GM18870 (cell line): ENCODE results near the gene KIF26B.

Experiments
- ATAC-seq: cut with Tn5 transposase; IDR thresholded peaks from one replicate; pipeline ENCODE4 v1.9.1; 2021; ENCODE audit warnings: moderate library complexity; ENCODE audit not compliant: unreplicated experiment

The KIF26B gene

GRCh38 chr1:245582026-245582425, 427.2 kb downstream of the KIF26B start:
- ATAC-seq: no peak

- no peak for ATAC-seq
Measured at GRCh38 chr1:245583081-245583480, 428.3 kb downstream of the KIF26B start.

DNA sequence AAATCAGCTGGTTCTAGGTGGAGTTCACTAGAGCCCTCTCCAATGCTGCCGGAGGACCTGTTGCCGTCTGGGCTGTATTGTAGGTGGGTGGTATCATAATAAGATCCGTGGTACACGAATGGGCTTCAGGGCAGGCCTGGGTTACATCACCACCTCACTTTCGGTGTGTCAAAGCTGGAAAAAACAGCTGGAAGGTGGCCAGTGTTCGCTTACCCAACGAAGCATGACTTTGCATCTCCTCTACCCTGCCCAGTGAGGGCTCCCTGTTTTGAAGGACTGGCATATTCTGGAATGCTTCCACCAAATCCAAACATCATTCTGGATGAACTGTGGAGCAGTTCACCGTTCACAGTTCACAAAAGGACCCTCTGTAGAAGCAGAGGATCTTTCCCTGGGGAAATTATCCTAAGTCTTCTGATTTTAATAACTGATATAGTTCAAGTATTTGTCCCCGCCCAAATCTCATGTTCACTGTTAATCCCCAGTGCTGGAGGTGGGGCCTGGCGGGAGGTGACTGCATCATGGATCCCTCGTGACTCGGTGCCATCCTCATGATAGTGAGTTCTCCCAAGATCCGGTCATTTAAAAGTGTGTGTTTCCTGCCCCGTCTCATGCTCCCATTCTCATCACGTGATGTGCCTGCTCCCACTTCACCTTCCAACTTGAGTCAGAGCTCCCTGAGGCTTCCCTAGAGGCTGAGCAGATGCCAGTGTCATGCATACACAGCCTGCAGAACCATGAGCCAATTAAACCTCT, 429.0 kb downstream of the KIF26B start:
- no peak for ATAC-seq

DNA sequence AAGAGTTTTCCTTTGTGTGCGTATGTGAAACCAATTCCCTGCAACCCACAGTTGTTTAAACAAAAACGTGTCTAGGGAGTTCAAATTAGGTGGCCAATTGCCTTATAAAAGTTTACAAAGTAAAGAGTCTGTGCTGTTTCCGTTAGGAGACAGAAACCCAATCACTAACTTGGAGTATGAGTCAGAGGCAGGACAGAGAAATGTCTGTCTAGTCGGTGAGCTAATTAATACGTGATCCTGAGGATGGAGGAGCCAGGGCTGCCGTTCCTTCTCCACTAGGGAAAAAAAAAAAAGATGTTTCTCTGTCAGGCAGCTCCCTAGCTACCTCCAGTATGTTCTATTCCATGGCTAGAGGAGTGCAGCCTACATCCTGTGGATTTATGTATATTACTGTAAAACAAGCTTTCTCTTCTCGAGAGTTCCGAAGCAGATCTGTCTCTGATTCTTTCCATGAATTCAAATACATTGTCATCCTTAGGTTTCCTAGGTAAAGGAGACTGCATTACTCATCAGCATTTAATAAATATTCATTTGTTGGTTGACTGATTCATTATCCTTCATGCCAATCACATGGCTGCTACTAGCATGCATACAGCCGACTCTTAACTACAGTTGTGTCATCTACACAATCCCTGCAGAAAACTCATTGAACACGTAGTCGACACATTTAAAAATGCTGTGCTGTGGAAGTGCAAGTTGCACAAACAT, 430.6 kb downstream of the KIF26B start:
- ATAC-seq: no peak

DNA sequence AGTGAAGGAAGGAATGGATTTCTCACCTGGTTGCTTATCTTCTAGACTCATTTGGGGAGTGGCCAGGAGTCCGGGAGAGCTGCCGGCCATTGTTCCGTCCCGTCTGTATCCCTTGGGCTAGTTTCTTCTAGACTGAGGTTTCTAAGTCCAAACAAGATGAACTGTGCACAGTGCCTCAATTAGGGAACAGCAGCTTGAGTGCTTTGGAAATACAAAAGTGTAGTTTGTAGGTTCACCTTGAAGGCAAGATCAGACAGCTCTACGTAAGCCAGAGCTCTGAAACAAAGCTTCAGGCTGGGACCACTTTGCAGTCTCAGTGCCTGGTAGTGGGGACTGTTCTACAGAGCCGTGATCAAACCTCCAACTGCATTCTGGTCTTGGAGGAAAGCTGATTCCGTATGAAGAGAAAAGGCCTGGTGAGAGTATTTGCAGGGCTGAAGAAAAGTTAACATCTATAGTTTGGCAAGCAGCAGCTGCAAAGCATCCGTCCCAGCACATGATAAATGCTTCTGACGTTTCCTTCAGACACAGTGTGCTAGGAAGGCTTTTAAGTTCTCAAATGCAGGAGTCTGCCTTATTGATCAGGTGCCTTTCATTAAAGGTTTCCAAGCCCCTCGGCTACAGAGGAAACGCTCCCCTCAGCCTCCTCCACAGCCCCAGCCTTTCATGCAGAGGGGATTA, 432.8 kb downstream of the KIF26B start:
- no peak for ATAC-seq

GRCh38 chr1:245588116-245588639, 433.4 kb downstream of the KIF26B start:
- ATAC-seq: no peak

DNA sequence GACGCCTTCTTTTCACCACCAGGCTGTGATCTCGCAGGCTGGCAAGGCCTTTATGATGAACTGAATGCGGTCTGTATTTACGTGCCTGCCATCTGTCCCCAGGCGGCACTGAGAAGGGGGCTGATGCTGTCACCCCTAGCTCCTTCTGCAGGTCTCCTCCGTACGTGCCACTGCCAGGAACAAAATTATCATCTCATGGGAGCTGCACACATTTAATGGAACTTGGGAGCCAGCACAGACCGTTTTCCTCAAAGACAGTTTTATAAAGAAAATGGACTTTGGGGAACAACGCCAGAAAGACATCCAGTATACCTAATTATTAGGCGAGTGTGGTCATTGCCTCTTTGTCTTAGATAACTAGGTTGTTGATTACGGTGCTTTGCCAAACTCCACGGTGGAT, 434.5 kb downstream of the KIF26B start:
- no peak for ATAC-seq

GRCh38 chr1:245589906-245590305, 435.1 kb downstream of the KIF26B start:
- no peak for ATAC-seq

DNA sequence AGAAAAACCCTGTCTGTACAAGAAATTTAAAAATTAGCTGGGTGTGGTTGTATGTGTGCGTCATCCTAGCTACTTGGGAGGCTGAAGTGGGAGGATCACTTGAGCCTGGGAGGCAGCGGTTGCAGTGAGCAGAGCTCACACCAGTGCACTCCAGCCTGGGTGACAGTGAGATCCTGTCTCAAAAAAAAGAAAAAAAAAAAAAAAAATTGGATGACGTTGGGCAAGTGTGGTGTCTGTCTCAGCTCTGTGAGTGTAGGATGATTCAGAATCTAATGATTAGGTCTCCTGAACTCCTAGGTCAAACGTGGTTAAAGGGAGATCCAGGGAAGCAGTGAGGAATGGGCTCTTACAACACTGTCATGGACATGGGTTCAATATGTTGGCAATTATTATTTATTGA, 435.9 kb downstream of the KIF26B start:
- ATAC-seq: no peak

DNA sequence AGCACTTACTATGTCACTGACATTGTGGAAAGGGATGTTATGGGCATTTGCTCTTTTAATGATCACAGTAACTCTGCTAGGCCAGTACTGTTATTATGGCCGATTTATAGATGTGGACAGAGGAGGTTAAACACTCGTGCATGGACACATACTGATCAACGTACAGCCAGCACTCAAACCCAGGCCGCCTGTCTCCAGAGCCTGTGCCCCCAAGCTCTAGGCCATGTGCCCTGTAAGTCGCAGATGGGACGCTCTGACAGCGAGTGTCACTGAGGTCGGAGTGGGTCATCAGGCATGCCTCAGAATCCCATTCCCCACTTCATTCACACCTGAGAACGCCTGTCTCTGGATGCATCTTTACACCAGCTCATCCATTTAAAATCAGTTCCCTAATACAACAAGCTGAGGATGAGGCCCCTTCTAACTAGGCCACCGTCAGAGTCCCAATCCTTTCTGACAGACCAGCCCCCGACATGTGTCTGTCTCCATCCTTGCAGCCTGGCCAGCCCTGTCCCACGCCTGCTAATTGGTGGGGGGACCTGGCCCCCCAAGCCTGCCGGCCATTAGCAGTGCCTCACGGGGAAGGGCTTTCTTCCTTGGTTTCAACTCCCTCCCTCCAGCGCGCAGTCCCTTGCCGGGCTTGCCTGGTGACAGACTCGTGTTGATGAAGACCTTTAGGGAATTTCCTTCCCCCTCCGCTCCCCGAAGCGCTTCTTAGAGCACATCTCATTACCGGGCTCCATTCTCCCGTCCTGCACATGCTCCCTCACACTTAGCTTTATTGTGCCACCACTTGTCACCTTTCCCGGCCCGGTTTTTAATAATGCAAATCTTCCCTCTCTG, 436.8 kb downstream of the KIF26B start:
- no peak for ATAC-seq

DNA sequence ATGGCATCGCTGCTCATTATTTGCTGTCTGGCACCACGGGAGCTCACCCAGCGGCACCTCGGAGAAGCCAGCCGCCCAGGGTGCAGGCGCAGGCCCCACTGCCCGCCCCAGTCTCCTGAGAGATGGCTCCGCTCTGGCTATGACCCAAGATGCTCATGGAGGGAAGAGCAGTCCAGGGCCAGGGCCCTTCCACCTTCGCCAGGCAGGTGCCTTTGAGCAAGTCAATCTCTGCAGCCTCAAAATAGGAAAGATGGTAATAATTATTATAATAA, 437.3 kb downstream of the KIF26B start:
- ATAC-seq: no peak

DNA sequence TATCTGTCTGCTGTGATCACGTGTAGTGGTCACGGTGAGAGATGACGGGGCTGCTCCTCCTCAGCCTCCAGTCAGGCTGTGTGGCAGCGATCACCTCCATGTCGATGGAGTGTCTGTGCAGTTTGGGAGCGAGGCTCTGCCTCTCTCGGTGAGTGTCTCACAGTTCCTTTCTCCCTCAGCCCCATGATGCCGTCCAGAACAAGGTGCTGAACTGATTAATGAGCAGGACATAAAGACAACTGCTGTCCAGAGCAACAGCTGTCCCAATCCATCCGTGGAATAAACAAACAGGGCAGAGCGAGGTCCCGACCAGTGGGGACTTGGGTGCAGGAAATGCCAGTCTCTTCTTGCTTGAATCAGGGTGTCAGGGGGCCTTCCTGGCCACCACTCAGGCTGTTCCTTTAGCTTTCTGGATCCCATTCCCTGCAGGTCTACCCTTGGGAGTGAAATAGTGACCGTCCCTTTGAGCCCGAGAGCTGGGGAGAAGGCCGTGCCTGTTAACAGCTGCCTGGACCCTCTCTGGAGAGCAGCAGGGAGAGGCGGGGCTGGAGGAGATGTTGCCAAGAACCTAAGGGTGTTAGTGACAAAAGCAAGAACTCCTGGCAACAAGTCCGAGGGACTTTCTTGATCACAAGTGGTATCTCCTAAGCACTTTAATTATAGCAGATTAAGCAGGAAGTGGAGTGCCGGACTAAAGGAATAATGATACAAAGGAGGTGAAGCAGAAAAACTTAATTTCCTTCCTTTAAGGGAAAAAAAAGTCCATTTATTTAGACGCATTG, 443.9 kb downstream of the KIF26B start:
- ATAC-seq: no peak

DNA sequence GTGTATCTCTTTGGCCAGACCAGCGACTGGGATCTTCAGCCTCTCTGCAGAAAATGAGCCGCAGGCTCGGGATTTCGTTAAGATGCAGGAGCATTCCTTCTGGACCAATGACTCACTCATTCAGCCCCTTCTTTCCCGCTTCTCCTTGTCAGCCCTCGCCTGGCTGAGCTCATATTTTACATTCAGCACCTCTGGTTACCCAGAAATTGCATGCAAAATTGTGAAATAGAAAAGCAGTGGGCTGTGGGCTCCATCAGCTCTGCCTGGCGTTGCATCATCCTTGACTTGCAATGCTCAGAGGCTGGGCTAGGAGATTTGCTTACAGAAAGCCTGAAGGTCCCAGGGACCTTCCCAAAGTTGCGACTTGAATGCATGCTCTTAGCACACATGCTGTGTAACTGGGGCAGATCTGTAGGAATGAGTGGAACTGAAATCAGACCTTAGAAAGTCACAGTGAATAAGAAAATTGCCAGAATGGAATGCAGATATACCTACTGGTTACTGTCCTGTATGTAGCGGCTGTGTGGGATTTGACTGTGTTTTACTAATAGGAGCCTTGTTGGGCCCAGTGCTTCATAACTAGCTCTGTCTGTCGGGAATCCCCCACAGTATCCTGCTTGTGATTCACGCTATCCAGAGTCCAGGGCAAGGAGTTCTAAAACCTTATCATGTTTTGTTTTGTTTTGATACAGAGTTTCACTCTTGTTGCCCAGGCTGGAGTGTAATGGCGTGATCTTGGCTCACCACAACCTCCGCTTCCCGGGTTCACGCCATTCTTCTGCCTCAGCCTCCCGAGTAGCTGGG, 444.8 kb downstream of the KIF26B start:
- ATAC-seq: no peak

DNA sequence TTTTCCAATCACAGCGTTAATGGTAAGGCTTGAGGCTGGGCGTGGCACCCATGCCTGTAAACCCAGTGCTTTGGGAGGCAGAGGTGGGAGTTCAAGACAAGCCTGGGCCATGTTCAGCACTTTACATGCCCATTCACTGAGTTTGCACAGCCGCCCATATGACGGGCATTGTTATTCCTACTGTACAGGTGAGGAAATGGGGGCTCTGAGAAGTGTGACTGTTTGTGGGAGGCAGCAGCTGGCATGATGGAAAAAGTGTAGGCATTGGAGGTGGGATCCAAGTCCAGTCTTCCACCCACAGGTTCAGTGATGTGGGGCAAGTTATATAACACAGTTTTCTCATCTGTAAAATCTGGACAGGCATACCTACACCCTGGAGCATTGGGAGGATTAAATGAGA, 445.9 kb downstream of the KIF26B start:
- ATAC-seq: no peak

DNA sequence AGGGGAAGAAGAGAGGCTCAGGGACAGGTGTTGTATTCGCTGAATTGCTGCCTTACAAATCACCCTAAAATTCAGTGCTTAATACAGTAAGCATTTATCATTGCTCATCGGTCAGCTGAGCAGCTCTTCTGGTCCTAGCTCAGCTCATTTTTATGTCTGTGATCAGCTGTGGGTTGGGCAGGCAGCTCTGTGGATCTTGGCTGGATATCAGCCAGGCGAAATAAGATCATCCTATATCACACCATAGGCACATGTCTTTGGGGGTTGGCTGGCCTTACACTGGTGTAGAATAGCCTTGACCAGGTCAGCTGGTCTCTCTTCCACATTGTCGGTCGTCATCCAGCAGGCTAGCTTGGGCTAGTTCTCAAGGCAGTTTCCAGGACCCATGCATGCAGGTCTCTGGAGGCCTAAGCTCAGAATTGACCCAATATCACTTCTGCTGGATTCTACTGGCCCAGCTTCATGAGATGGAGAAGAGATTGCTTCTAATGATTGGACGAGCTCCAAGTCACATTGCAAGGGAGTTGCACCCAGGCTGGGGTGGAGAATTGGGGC, 448.6 kb downstream of the KIF26B start:
- ATAC-seq: no peak

DNA sequence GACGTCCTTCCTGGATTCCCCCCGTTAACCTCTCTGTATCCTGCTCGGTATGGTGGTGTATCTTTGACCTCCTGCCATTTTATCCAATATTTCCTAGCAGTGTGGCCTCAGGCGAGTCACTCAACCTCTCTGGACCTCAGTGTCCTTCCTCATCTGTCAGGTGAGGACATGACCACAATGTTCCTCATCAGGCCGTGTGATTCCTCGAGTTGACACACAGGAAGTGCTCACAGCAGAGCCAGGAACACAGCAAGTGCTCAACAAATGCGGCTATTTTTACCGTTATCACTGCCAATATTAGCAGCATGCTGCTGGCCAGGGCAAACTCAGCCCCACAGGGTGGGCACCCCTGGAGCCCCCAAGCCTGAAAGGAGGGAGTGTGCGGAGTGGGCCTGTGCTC, 450.2 kb downstream of the KIF26B start:
- ATAC-seq: no peak

DNA sequence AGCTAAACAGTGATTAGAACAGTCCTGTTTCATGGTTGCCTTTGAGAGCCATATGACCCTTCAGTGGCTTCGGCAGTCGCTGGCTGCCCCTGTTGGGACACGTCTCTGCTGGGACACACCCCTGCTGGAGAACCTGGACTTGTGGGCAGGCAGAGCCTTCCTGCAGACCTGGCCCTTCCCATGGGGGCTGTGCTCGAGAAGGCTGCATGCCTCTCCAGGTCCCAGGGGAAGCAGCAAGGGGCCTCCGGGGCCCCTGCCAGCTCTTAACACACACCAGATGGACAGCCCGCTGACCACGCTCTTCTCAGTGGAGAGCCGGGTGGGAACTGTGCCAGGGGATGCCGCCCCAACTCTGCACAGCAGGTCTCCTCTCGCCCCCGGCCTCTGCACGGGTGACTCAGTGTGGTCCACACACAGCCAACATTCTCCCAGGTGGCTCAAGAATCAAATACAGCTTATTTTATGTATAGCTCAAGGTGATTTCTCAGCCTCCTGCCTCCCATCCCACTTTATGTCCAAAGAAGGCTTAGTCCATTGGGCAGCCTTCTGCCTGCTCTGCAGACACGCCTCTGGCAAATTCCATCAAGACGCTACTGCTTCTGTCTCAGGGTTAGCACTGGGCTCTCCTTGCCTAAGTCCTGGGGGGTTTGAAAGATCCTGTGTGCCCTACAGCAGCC, 450.8 kb downstream of the KIF26B start:
- no peak for ATAC-seq

GRCh38 chr1:245606157-245606725, 451.5 kb downstream of the KIF26B start:
- no peak for ATAC-seq
